Measurements from ENCODE around the gene TUBA3E. TPM values are rescaled to one million over a fixed set of nuclear protein-coding genes. Genes with fewer than 3 reads are reported as not detected.
"Not testable (repeated sequence)": the region's sequence is repeated elsewhere in the genome, so short reads cannot be mapped to it uniquely, and the experiment has no call there.

TUBA3E gene
- total RNA-seq, 2 experiments from 2014 or later, result not detected

- H3K4me1 ChIP-seq (ENCODE audit: insufficient read depth, low read length, poor library complexity, severe bottlenecking); H3K9me3 ChIP-seq (ENCODE audit: low read length); DNase-seq (ENCODE audit: low spot score); H3K79me2 ChIP-seq (ENCODE audit: insufficient read depth, low read depth, low read length); H2AFZ ChIP-seq (ENCODE audit: low read length); H3K27ac ChIP-seq (ENCODE audit: low read depth, low read length, poor library complexity, severe bottlenecking); H3K4me3 ChIP-seq (ENCODE audit: low read depth, low read length, poor library complexity, severe bottlenecking); CTCF ChIA-PET (ENCODE audit: unreplicated experiment); H4K20me1 ChIP-seq (ENCODE audit: insufficient read depth, low read length); H3K4me2 ChIP-seq (ENCODE audit: low read length); intact Hi-C loops (cut with micrococcal nuclease; ENCODE audit: unreplicated experiment); H3K36me3 ChIP-seq (ENCODE audit: insufficient read depth, low read length); BruUV-seq (replicated peaks); H3K9me2 ChIP-seq (ENCODE audit: insufficient read depth, low read length); POLR2A ChIA-PET: not testable (repeated sequence)
Measured at GRCh38 chr2:130222523-130222922, 24.3 kb upstream of the TUBA3E start.

DNA sequence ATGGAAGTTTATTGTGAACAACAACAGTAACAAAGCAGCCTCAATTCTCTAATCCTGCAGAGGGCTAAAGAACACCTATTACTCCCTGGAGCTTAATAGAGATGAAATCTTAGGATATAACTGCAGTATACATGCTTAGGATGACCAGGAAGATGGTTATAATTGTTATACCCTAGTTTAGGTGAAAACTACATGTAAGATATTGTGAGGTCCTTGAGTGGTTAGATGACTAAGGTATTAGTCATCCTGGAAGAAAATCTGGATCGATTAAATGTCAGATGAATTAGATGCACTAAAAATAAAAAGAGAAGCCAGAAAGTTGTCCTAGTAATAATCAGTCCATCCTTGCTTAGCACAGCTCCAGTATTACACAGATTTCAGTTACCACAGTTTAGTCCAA, 22.3 kb upstream of the TUBA3E start:
- POLR2A ChIA-PET; H3K9me2 ChIP-seq (ENCODE audit: insufficient read depth, low read length); H4K20me1 ChIP-seq (ENCODE audit: insufficient read depth, low read length); H3K36me3 ChIP-seq (ENCODE audit: insufficient read depth, low read length); intact Hi-C loops (cut with micrococcal nuclease; ENCODE audit: unreplicated experiment); H2AFZ ChIP-seq (ENCODE audit: low read length); BruUV-seq (replicated peaks); CTCF ChIA-PET (ENCODE audit: unreplicated experiment); DNase-seq (ENCODE audit: low spot score); H3K4me1 ChIP-seq (ENCODE audit: insufficient read depth, low read length, poor library complexity, severe bottlenecking); H3K27ac ChIP-seq (ENCODE audit: low read depth, low read length, poor library complexity, severe bottlenecking); H3K4me3 ChIP-seq (ENCODE audit: low read depth, low read length, poor library complexity, severe bottlenecking); H3K4me2 ChIP-seq (ENCODE audit: low read length); H3K9me3 ChIP-seq (ENCODE audit: low read length); H3K79me2 ChIP-seq (ENCODE audit: insufficient read depth, low read depth, low read length): not testable (repeated sequence)

- H4K20me1 ChIP-seq (ENCODE audit: insufficient read depth, low read length); intact Hi-C loops (cut with micrococcal nuclease; ENCODE audit: unreplicated experiment); CTCF ChIA-PET (ENCODE audit: unreplicated experiment); H3K36me3 ChIP-seq (ENCODE audit: insufficient read depth, low read length); H3K9me3 ChIP-seq (ENCODE audit: low read length); POLR2A ChIA-PET; H3K4me1 ChIP-seq (ENCODE audit: insufficient read depth, low read length, poor library complexity, severe bottlenecking); H2AFZ ChIP-seq (ENCODE audit: low read length); H3K4me2 ChIP-seq (ENCODE audit: low read length); H3K4me3 ChIP-seq (ENCODE audit: low read depth, low read length, poor library complexity, severe bottlenecking); H3K9me2 ChIP-seq (ENCODE audit: insufficient read depth, low read length); H3K79me2 ChIP-seq (ENCODE audit: insufficient read depth, low read depth, low read length); H3K27ac ChIP-seq (ENCODE audit: low read depth, low read length, poor library complexity, severe bottlenecking); DNase-seq (ENCODE audit: low spot score); BruUV-seq (replicated peaks): not testable (repeated sequence)
Measured at GRCh38 chr2:130219147-130219546, 20.9 kb upstream of the TUBA3E start.

DNA sequence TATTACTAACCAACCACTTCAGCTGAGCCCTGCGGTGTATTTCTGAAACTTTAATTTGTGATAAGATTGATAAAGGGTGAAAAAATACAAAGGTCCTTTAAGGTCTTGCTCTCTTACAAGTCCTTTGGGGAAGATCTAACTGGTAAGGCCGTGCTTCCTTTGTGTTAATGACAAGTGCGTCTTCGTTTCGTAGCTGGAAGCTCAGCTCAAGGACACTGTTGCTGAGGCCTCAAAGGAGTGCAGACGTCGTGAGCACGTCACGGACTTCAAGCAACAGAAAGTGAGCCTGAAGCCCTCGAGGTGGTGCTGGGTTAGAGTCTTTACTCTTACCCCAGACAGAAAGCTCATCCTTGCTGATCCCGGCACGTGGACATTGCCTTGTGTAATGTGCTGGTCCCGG, 8.8 kb upstream of the TUBA3E start:
- H3K9me2 ChIP-seq (ENCODE audit: insufficient read depth, low read length); DNase-seq (ENCODE audit: low spot score); H3K9me3 ChIP-seq (ENCODE audit: low read length); POLR2A ChIA-PET; CTCF ChIA-PET (ENCODE audit: unreplicated experiment); BruUV-seq (replicated peaks); intact Hi-C loops (cut with micrococcal nuclease; ENCODE audit: unreplicated experiment); H2AFZ ChIP-seq (ENCODE audit: low read length); H3K27ac ChIP-seq (ENCODE audit: low read depth, low read length, poor library complexity, severe bottlenecking); H3K79me2 ChIP-seq (ENCODE audit: insufficient read depth, low read depth, low read length); H3K4me1 ChIP-seq (ENCODE audit: insufficient read depth, low read length, poor library complexity, severe bottlenecking); H3K4me3 ChIP-seq (ENCODE audit: low read depth, low read length, poor library complexity, severe bottlenecking); H4K20me1 ChIP-seq (ENCODE audit: insufficient read depth, low read length); H3K36me3 ChIP-seq (ENCODE audit: insufficient read depth, low read length); H3K4me2 ChIP-seq (ENCODE audit: low read length): not testable (repeated sequence)

- H3K9me2 ChIP-seq (ENCODE audit: insufficient read depth, low read length); H3K79me2 ChIP-seq (ENCODE audit: insufficient read depth, low read depth, low read length); H3K4me1 ChIP-seq (ENCODE audit: insufficient read depth, low read length, poor library complexity, severe bottlenecking); DNase-seq (ENCODE audit: low spot score); H3K4me2 ChIP-seq (ENCODE audit: low read length); BruUV-seq (replicated peaks); H3K4me3 ChIP-seq (ENCODE audit: low read depth, low read length, poor library complexity, severe bottlenecking); H3K36me3 ChIP-seq (ENCODE audit: insufficient read depth, low read length); CTCF ChIA-PET (ENCODE audit: unreplicated experiment); H2AFZ ChIP-seq (ENCODE audit: low read length); POLR2A ChIA-PET; H3K27ac ChIP-seq (ENCODE audit: low read depth, low read length, poor library complexity, severe bottlenecking); intact Hi-C loops (cut with micrococcal nuclease; ENCODE audit: unreplicated experiment); H3K9me3 ChIP-seq (ENCODE audit: low read length); H4K20me1 ChIP-seq (ENCODE audit: insufficient read depth, low read length): not testable (repeated sequence)
Measured at GRCh38 chr2:130203150-130203549, 4.9 kb upstream of the TUBA3E start.

DNA sequence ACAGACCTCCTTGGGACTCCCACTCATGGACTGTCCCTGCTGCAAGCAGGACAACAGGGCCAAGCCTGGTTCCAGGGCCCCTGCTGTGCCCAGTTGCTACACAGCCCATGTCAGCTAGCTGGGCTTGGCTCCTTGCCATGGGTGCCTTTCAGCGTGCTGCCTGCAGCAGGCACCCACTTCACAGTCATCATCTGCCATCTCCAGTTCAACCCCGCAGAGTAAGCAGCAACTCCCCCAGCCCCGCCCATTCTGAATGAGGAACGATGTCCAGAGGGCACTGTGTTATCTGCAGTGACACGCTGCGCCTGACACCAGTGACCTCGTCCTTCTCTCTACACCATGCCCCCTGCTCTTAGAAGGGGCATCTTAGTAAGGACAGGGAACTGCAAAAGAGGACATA, 4.3 kb upstream of the TUBA3E start:
- H3K4me1 ChIP-seq (ENCODE audit: insufficient read depth, low read length, poor library complexity, severe bottlenecking); H3K9me3 ChIP-seq (ENCODE audit: low read length); DNase-seq (ENCODE audit: low spot score); H3K4me3 ChIP-seq (ENCODE audit: low read depth, low read length, poor library complexity, severe bottlenecking); H3K79me2 ChIP-seq (ENCODE audit: insufficient read depth, low read depth, low read length); CTCF ChIA-PET (ENCODE audit: unreplicated experiment); H3K27ac ChIP-seq (ENCODE audit: low read depth, low read length, poor library complexity, severe bottlenecking); H4K20me1 ChIP-seq (ENCODE audit: insufficient read depth, low read length); POLR2A ChIA-PET; BruUV-seq (replicated peaks); intact Hi-C loops (cut with micrococcal nuclease; ENCODE audit: unreplicated experiment); H3K36me3 ChIP-seq (ENCODE audit: insufficient read depth, low read length); H2AFZ ChIP-seq (ENCODE audit: low read length); H3K9me2 ChIP-seq (ENCODE audit: insufficient read depth, low read length); H3K4me2 ChIP-seq (ENCODE audit: low read length): not testable (repeated sequence)

GRCh38 chr2:130196052-130196451, 2.2 kb downstream of the TUBA3E start:
- H3K9me3 ChIP-seq (ENCODE audit: low read length); H3K4me3 ChIP-seq (ENCODE audit: low read depth, low read length, poor library complexity, severe bottlenecking); CTCF ChIA-PET (ENCODE audit: unreplicated experiment); DNase-seq (ENCODE audit: low spot score); H3K9me2 ChIP-seq (ENCODE audit: insufficient read depth, low read length); H2AFZ ChIP-seq (ENCODE audit: low read length); H3K27ac ChIP-seq (ENCODE audit: low read depth, low read length, poor library complexity, severe bottlenecking); H3K4me2 ChIP-seq (ENCODE audit: low read length); H3K36me3 ChIP-seq (ENCODE audit: insufficient read depth, low read length); H4K20me1 ChIP-seq (ENCODE audit: insufficient read depth, low read length); H3K4me1 ChIP-seq (ENCODE audit: insufficient read depth, low read length, poor library complexity, severe bottlenecking); POLR2A ChIA-PET; intact Hi-C loops (cut with micrococcal nuclease; ENCODE audit: unreplicated experiment); BruUV-seq (replicated peaks); H3K79me2 ChIP-seq (ENCODE audit: insufficient read depth, low read depth, low read length): not testable (repeated sequence)

Data from OCI-LY7 (cell line).